SK-N-SH treated with all-trans-retinoic acid at 6 μM for 48 hours (cell line): ENCODE measurements around the gene PTRHD1.

Experiments
- ATAC-seq: fragments of 200-7000 bp; cut with Tn5 transposase; 3 replicates; pipeline ENCODE4 v1.9.1; 2020; ENCODE audit warnings: mild to moderate bottlenecking, moderate library complexity
- BACH2 ChIP-seq: fragments of 250-450 bp; sonication (Bioruptor Pico); IDR thresholded peaks from 2 replicates; pipeline ENCODE4 v1.9.0; 2021; ENCODE audit warnings: mild to moderate bottlenecking, borderline replicate concordance
- CSDC2 ChIP-seq: fragments of 250-450 bp; sonication (Bioruptor Pico); IDR thresholded peaks from 2 replicates; pipeline ENCODE4 v1.5.0; 2020; ENCODE audit warnings: mild to moderate bottlenecking, moderate library complexity
- ESRRG ChIP-seq: fragments of 250-450 bp; sonication (Bioruptor Pico); IDR thresholded peaks from 2 replicates; pipeline ENCODE4 v1.6.1; 2021; ENCODE audit warnings: mild to moderate bottlenecking
- GLIS3 ChIP-seq: fragments of 250-450 bp; sonication (Bioruptor Pico); IDR thresholded peaks from 2 replicates; pipeline ENCODE4 v1.5.0; 2020; ENCODE audit warnings: mild to moderate bottlenecking, moderate library complexity
- ISL1 ChIP-seq: fragments of 250-450 bp; sonication (Bioruptor Pico); IDR thresholded peaks from 2 replicates; pipeline ENCODE4 v2.1.2; 2022; ENCODE audit warnings: mild to moderate bottlenecking, moderate library complexity
- OSR1 ChIP-seq: fragments of 250-450 bp; sonication (Bioruptor Pico); IDR thresholded peaks from 2 replicates; pipeline ENCODE4 v1.8.0; 2022; ENCODE audit warnings: moderate library complexity, mild to moderate bottlenecking, inconsistent platforms
- PPARA ChIP-seq: fragments of 250-450 bp; sonication (Bioruptor Pico); IDR thresholded peaks from 2 replicates; pipeline ENCODE4 v1.5.0; 2020; ENCODE audit warnings: mild to moderate bottlenecking, borderline replicate concordance
- RARB ChIP-seq: fragments of 250-450 bp; sonication (Bioruptor Pico); IDR thresholded peaks from 2 replicates; pipeline ENCODE4 v1.8.0; 2021; ENCODE audit warnings: mild to moderate bottlenecking, moderate library complexity
- SNAI2 ChIP-seq: fragments of 250-450 bp; sonication (Bioruptor Pico); IDR thresholded peaks from 2 replicates; pipeline ENCODE4 v1.5.0; 2020; ENCODE audit warnings: mild to moderate bottlenecking, moderate library complexity
- TCF4 ChIP-seq: fragments of 250-450 bp; sonication (Bioruptor Pico); IDR thresholded peaks from 2 replicates; pipeline ENCODE4 v1.8.0; 2021; ENCODE audit warnings: mild to moderate bottlenecking, moderate library complexity, borderline replicate concordance
- TOX ChIP-seq: fragments of 250-450 bp; sonication (Bioruptor Pico); IDR thresholded peaks from 2 replicates; pipeline ENCODE4 v1.8.0; 2021; ENCODE audit warnings: mild to moderate bottlenecking, moderate library complexity, borderline replicate concordance
- ZC3H10 ChIP-seq: fragments of 250-450 bp; sonication (Bioruptor Pico); IDR thresholded peaks from 2 replicates; pipeline ENCODE4 v1.5.1; 2021; ENCODE audit warnings: mild to moderate bottlenecking, moderate library complexity
- ZFP3 ChIP-seq: fragments of 250-450 bp; sonication (Bioruptor Pico); IDR thresholded peaks from 2 replicates; pipeline ENCODE4 v1.5.0; 2020; ENCODE audit warnings: mild to moderate bottlenecking, moderate library complexity
- ZFP30 ChIP-seq: fragments of 450-650 bp; formaldehyde crosslinking; IDR thresholded peaks from 2 replicates; pipeline ENCODE4 v1.5.0; 2022; ENCODE audit warnings: mild to moderate bottlenecking, moderate library complexity
- ZNF565 ChIP-seq: fragments of 450-650 bp; formaldehyde crosslinking; conservative IDR thresholded peaks from 2 replicates; pipeline ENCODE4 v1.5.0; 2020; ENCODE audit warnings: low read depth, mild to moderate bottlenecking, moderate library complexity
- ZNF70 ChIP-seq: fragments of 450-650 bp; formaldehyde crosslinking; IDR thresholded peaks from 2 replicates; pipeline ENCODE4 v1.5.0; 2020; ENCODE audit warnings: mild to moderate bottlenecking, moderate library complexity
- ZNF8 ChIP-seq: fragments of 450-650 bp; formaldehyde crosslinking; IDR thresholded peaks from 2 replicates; pipeline ENCODE4 v1.5.0; 2020; ENCODE audit warnings: mild to moderate bottlenecking, moderate library complexity
- TF ChIP-seq, protein P1 (sequence below): fragments of 250-450 bp; sonication (Bioruptor Pico); IDR thresholded peaks from 2 replicates; pipeline ENCODE4 v1.8.0; 2021; ENCODE audit warnings: low read depth, mild to moderate bottlenecking, moderate library complexity, borderline replicate concordance
- TF ChIP-seq, protein P2 (sequence below): fragments of 250-450 bp; sonication (Bioruptor Pico); IDR thresholded peaks from 2 replicates; pipeline ENCODE4 v1.8.0; 2020; ENCODE audit warnings: mild to moderate bottlenecking, moderate library complexity, borderline replicate concordance
- TF ChIP-seq, protein P3 (sequence below): fragments of 250-450 bp; sonication (Bioruptor Pico); IDR thresholded peaks from 2 replicates; pipeline ENCODE4 v1.5.1; 2021; ENCODE audit warnings: mild to moderate bottlenecking, moderate library complexity
- TF ChIP-seq, protein P4 (sequence below): fragments of 250-450 bp; sonication (Bioruptor Pico); IDR thresholded peaks from 2 replicates; pipeline ENCODE4 v1.5.1; 2020; ENCODE audit warnings: low read depth, mild to moderate bottlenecking, moderate library complexity

The PTRHD1 gene

DNA sequence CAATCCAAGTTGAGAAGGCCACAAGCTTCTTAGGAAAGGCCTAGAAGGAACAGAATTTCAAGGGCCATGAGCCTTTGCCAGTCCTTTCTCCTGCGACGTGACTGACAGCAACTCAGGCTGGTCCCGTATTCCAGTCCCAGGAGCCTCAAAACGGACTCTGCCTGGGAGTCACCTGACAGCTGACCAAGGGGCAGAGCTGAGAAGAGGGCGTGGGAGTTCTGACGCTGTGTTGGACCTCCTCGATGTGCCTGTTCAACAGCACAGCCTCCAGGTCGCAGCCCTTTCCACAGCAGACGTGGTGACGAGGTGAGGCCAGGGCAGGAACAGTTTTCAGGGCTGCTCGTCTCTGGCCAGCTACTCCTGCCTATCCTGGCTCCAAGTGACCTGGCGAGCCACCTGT is 37.6 kb upstream of the PTRHD1 start:
- TF ChIP-seq ZFP30: no peak
- no peak for TF ChIP-seq CSDC2
- TF ChIP-seq OSR1: no peak
- no peak for TF ChIP-seq ISL1 (CRISPR knock-in tag)
- no peak for ATAC-seq

DNA sequence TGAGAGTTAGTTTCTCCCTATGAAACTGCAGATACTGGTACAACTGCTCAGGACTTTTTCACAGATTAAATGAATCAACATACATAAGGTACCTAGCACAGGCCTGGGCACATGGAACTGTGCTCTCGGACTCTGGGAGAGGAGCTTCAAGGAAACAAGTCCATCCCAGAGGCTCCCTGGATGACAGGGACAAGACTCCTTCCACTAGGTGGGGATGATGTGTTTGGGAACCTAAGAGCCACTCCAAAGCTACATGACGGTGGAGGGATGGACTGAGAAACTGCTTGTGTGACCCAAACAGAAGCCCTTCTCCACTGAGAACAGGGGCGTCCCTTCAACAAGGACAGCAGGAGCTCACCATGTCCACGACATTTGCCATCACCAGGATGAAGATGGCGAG is 37.2 kb upstream of the PTRHD1 start:
- TF ChIP-seq CSDC2: no peak
- no peak for TF ChIP-seq OSR1
- no peak for TF ChIP-seq ZNF565
- TF ChIP-seq, protein P1, sequence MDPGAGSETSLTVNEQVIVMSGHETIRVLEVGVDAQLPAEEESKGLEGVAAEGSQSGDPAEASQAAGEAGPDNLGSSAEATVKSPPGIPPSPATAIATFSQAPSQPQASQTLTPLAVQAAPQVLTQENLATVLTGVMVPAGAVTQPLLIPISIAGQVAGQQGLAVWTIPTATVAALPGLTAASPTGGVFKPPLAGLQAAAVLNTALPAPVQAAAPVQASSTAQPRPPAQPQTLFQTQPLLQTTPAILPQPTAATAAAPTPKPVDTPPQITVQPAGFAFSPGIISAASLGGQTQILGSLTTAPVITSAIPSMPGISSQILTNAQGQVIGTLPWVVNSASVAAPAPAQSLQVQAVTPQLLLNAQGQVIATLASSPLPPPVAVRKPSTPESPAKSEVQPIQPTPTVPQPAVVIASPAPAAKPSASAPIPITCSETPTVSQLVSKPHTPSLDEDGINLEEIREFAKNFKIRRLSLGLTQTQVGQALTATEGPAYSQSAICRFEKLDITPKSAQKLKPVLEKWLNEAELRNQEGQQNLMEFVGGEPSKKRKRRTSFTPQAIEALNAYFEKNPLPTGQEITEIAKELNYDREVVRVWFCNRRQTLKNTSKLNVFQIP: no peak
- TF ChIP-seq ESRRG: no peak
- TF ChIP-seq PPARA (CRISPR knock-in tag): no peak
- TF ChIP-seq ISL1 (CRISPR knock-in tag): no peak
- no peak for TF ChIP-seq ZNF70 (CRISPR knock-in tag)
- TF ChIP-seq ZNF8 (CRISPR knock-in tag): no peak
- TF ChIP-seq ZFP3: no peak
- no peak for ATAC-seq

DNA sequence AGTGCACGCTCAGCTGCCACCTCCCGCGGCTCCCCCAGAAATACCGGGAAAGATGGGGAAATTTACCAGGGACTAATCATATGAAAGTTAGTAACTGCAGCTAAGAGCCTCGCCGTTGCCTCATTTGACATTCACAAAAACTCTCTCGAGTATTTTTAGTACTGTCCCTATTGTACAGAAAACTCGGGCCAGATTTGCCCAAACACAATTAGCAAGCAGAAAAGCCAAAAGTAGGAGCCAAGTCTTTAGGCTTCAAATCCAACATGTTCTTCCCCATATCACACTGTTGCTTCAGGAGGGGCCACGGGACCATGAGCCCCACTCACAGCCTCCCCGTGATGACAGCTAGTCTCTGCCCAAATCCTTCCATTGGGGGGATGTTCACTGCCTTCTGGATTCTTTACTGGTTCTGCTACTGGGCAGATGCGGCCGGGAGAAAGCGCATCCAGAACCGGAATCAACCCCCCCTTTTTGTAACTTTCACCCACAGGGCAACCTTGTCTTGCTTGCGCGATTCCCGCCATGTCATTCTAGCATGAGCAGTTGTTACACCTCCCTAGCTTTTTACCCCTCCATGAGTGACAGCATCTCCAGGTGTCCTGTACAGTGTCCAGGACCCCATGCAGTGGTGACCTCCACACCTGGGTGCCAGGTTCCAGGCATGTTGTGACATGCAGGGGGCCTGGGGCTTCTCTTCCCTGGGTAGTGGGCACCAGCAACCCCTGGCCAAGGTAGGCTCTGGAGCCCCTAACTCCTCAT is 35.2 kb upstream of the PTRHD1 start:
- no peak for TF ChIP-seq ZC3H10 (CRISPR knock-in tag)
- TF ChIP-seq CSDC2: no peak
- TF ChIP-seq, protein P2, sequence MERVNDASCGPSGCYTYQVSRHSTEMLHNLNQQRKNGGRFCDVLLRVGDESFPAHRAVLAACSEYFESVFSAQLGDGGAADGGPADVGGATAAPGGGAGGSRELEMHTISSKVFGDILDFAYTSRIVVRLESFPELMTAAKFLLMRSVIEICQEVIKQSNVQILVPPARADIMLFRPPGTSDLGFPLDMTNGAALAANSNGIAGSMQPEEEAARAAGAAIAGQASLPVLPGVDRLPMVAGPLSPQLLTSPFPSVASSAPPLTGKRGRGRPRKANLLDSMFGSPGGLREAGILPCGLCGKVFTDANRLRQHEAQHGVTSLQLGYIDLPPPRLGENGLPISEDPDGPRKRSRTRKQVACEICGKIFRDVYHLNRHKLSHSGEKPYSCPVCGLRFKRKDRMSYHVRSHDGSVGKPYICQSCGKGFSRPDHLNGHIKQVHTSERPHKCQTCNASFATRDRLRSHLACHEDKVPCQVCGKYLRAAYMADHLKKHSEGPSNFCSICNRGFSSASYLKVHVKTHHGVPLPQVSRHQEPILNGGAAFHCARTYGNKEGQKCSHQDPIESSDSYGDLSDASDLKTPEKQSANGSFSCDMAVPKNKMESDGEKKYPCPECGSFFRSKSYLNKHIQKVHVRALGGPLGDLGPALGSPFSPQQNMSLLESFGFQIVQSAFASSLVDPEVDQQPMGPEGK (CRISPR knock-in tag): no peak
- TF ChIP-seq ZNF70 (CRISPR knock-in tag): no peak
- no peak for TF ChIP-seq ZNF565
- no peak for TF ChIP-seq RARB (CRISPR knock-in tag)
- TF ChIP-seq BACH2: no peak
- no peak for TF ChIP-seq GLIS3 (CRISPR knock-in tag)
- no peak for TF ChIP-seq ZFP3
- no peak for TF ChIP-seq TOX (CRISPR knock-in tag)
- TF ChIP-seq, protein P1: no peak
- TF ChIP-seq ISL1 (CRISPR knock-in tag): no peak
- TF ChIP-seq, protein P3, sequence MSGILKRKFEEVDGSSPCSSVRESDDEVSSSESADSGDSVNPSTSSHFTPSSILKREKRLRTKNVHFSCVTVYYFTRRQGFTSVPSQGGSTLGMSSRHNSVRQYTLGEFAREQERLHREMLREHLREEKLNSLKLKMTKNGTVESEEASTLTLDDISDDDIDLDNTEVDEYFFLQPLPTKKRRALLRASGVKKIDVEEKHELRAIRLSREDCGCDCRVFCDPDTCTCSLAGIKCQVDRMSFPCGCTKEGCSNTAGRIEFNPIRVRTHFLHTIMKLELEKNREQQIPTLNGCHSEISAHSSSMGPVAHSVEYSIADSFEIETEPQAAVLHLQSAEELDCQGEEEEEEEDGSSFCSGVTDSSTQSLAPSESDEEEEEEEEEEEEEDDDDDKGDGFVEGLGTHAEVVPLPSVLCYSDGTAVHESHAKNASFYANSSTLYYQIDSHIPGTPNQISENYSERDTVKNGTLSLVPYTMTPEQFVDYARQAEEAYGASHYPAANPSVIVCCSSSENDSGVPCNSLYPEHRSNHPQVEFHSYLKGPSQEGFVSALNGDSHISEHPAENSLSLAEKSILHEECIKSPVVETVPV (CRISPR knock-in tag): no peak
- no peak for TF ChIP-seq TCF4
- TF ChIP-seq ESRRG: no peak
- TF ChIP-seq, protein P4, sequence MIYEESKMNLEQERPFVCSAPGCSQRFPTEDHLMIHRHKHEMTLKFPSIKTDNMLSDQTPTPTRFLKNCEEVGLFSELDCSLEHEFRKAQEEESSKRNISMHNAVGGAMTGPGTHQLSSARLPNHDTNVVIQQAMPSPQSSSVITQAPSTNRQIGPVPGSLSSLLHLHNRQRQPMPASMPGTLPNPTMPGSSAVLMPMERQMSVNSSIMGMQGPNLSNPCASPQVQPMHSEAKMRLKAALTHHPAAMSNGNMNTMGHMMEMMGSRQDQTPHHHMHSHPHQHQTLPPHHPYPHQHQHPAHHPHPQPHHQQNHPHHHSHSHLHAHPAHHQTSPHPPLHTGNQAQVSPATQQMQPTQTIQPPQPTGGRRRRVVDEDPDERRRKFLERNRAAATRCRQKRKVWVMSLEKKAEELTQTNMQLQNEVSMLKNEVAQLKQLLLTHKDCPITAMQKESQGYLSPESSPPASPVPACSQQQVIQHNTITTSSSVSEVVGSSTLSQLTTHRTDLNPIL (CRISPR knock-in tag): no peak
- no peak for TF ChIP-seq PPARA (CRISPR knock-in tag)
- TF ChIP-seq ZFP30: no peak
- TF ChIP-seq SNAI2: no peak
- ATAC-seq: no peak
